Stimulated activated CD4-positive, alpha-beta T cell treated with anti-CD3 and anti-CD28 coated beads, Interleukin-15, amount 100 ng/mL, for 48 hours (primary cell): ENCODE results near the gene DHX30.
A peak's percentile ranks its signal among the peaks of the same experiment; 100 is the strongest.
"Not testable (repeated sequence)": the region's sequence is repeated elsewhere in the genome, so short reads cannot be mapped to it uniquely, and the experiment has no call there.

Experiments
- DNase-seq, 2 donors: peaks; one replicate each; pipeline ENCODE4 v3.0.0-alpha.2; 2020; ENCODE audit warnings: low read depth in 2 of 2

DHX30 gene

GRCh38 chr3:47803480-47804025, 615 bp downstream of the DHX30 start:
- no peak for DNase-seq

- no peak for DNase-seq
These were observed 1.6 kb downstream of the DHX30 start for GRCh38 chr3:47804577-47804976.

- DNase-seq, result no peak
These were observed 10.7 kb downstream of the DHX30 start for GRCh38 chr3:47813551-47814177.

GRCh38 chr3:47817609-47818008, 14.7 kb downstream of the DHX30 start:
- DNase-seq, result no peak

- peak; percentile 58 to 75 for DNase-seq
These were observed 21.9 kb downstream of the DHX30 start for GRCh38 chr3:47824541-47825473.

DNA sequence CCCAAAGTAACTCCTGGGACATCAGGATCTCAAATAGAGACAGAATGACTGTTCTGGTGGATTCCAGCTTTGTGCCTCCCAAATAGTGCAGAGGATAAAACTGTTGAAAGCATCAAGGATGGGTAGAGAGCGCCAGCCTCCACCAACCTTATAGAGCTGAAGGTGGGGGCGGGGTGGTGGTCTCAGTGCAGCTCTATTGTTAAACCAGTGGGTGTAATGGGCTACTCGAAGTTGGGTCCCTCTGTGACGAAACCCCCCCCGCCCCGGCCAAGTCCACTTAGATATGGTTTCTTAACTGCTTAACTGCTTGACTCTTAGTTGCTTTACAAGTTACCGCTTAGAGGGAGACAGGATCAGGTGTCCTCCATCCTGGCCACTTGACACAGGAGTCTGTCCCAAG, 22.7 kb downstream of the DHX30 start:
- DNase-seq, result no peak

DNA sequence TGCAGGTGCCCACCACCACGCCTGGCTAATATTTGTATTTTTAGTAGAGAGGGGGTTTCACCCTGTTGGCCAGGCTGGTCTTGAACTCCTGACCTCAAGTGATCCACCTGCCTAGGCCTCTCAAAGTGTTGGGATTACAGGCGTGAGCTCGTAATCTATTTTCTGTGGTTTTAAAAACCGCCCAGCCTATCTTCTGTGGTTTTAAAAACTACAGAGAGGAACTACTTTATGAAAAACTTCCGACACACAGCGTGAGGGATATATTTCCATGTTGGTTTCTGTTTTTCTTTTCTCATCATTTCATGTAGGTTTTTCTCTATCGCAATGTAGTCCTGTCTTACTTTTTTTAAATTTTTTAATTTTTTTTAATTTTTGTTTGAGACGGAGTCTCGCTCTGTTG, 26.5 kb downstream of the DHX30 start:
- not testable (repeated sequence) for DNase-seq

- DNase-seq, result no peak
These were observed 34.0 kb downstream of the DHX30 start for GRCh38 chr3:47836986-47837385.

DNA sequence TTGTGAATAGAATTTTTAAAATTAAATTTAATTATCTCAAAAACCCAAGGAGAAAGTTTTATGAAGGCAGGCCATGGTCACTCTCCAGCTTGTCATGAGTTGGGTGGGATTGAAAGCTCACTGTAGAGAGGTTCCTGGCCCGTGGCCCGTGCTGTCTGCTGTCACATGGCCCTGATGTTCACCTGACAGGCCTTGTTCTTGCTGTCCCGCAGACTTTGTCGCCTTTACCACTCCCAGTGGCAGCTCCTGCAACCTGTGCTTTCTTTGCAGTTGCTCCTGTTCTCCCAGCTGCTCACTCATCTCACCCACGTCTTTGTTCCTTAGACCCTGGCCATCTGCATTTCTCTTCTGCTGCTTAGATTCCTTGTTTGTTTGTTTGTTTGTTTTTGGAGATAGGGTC, 35.6 kb downstream of the DHX30 start:
- no peak for DNase-seq

DNA sequence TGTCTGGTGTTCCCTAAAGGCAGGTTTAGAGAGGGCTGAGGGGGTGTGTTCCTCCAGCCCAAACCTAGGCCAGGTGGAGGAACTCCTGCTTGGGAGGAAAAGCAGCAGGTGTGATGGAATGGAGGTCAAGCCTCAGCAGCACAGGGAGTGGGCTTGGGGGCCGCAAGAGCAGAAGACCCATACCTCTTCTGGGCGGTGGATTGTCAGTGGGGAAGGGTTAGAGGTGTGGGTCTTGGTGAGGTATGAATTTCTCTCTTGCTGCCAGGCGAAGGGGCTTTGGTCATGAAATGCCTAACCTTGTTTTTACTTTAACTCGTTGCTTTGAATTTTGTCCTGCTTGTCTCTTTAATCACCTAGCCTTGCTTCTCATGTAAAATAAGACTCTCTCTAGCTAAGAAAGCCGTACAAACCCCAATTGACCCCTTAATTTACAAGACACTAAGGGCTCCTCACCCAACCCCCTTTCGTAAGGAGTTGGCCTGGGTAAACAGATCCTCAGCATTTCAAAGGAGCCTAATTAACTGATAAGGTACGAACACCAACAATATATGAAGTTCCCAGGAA, 38.9 kb downstream of the DHX30 start:
- DNase-seq, result no peak

DNA sequence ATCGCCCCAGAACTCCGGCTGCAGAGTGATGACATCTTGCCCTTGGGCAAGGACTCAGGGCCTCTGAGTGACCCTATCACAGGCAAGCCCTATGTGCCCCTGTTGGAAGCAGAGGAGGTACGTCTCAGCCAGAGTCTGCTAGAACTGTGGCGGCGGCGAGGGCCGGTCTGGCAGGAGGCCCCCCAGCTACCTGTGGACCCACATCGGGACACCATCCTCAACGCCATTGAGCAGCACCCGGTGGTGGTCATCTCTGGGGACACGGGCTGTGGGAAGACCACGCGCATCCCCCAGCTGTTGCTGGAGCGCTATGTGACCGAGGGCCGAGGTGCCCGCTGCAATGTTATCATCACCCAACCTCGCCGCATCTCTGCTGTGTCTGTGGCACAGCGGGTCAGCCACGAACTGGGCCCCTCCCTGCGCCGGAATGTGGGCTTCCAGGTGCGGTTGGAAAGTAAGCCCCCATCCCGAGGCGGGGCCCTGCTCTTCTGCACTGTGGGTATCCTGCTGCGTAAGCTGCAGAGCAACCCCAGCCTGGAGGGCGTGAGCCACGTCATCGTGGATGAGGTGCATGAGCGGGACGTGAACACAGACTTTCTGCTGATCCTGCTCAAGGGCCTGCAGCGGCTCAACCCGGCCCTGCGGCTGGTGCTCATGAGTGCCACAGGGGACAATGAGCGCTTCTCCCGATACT, 43.4 kb downstream of the DHX30 start:
- no peak for DNase-seq

DNA sequence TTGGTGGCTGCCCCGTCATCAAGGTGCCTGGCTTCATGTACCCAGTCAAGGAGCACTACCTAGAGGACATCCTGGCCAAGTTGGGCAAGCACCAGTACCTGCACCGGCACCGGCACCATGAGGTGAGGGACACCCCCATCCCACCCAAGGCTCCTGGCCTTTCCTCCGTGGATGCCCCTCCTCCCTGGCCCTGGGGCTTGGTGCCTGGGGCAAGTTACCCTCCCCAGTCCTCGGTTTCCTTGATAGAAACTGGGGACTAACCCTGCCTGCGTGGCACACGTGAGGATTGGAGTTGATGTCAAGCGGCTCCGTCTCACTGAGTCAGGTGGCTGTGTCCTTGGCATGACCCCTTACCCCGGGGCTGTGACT, 43.9 kb downstream of the DHX30 start:
- no peak for DNase-seq

- no peak for DNase-seq
These were observed 44.3 kb downstream of the DHX30 start for GRCh38 chr3:47847260-47847659.

DNA sequence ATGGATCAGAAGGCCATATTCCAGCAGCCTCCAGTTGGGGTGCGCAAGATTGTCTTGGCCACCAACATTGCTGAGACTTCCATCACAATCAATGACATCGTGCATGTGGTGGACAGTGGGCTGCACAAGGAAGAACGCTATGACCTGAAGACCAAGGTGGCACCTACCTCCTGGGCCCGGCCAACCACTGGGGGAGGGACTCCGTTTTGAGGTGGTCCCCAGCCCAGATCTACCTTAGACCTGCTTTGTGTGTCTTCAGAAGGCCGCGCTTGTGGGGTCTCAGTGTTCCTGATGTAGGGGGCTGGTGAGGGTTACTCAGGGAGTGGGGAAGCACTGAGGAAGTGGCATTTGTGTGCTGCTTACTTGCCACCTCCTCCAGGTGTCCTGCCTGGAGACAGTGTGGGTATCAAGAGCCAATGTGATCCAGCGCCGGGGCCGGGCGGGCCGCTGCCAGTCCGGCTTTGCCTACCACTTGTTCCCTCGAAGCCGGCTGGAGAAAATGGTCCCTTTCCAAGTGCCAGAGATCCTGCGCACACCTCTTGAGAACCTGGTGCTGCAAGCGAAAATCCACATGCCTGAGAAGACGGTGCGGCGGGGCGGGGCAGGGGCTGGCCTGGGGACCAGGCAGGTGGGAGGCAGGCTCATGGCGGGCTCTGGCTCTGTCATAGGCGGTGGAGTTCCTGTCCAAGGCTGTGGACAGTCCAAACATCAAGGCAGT, 45.0 kb downstream of the DHX30 start:
- DNase-seq, result no peak

- no peak for DNase-seq
These were observed 45.7 kb downstream of the DHX30 start for GRCh38 chr3:47848599-47849117.

DNA sequence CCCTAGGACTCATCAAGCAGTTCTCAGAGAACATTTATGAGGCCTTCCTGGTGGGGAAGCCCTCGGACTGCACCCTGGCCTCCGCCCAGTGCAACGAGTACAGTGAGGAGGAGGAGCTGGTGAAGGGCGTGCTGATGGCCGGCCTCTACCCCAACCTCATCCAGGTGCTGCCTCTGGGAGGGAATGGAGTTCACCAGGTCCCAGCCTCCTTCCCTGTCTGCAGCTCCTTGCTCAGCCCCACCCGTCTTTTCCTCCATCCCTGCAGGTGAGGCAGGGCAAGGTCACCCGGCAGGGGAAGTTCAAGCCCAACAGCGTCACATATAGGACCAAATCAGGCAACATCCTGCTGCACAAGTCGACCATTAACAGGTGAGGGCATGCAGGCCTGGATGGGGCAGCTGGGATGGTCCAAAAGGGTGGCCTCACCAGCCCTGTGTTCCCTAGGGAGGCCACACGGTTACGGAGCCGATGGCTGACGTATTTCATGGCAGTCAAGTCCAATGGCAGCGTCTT, 46.3 kb downstream of the DHX30 start:
- no peak for DNase-seq

DNA sequence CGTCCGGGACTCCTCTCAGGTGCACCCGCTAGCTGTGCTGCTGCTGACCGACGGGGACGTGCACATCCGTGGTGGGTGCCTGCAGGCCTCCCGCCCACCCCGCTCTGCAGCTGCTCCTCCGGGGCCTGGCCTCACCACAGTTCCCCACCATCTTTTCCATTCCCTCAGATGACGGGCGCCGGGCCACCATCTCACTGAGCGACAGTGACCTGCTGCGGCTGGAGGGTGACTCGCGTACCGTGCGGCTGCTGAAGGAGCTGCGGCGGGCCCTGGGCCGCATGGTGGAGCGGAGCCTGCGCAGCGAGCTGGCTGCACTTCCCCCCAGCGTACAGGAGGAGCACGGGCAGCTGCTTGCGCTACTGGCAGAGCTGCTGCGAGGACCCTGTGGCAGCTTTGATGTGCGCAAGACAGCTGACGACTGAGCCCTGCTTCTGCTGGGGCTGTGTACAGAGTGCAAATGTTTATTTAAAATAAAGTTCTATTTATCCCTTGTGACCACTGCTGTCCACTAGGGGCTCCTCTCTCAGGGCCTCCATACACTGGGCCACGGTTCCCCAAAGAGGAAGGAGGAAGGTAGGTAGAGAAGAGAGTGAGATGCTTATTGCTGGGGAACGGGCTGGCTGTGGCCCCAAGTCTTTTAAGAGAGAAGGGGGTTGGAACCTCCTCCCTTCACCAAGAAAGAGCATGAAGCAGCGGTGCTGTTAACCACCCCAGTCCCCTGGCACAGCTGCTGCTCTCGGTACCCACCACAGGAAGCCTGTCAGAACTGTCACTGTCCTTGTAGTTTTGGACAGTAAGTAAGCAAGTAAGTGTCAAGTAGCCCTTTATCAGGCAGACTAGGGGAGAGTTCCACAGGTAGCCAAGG, 47.0 kb downstream of the DHX30 start:
- no peak for DNase-seq

GRCh38 chr3:47850564-47851410, 47.8 kb downstream of the DHX30 start:
- no peak for DNase-seq
